ENCODE measurements around the gene FHOD3.

- TF ChIP-seq CTCF (IDR thresholded peaks at IDR 0.05 in 8 of 11, conservative IDR thresholded peaks at IDR 0.05 in 3 of 11) (no peak), POLR2A (IDR thresholded peaks at IDR 0.05) (no peak)
Observed at GRCh38 chr18:36375118-36375517, 77.6 kb downstream of the FHOD3 start.

Measured in spleen (tissue), 7 donors.